T-cell (primary cell): ENCODE results near the gene ELL2. TPM values are rescaled to one million over a fixed set of nuclear protein-coding genes. Genes with fewer than 3 reads are reported as not detected.

Experiments
- ATAC-seq, 4 experiments: fragments of 200-7000 bp in 3 of 4; fragments of 150-1000 bp in 1 of 4; cut with Tn5 transposase; replicated peaks in 1 of 4; 1 replicate in 3 of 4; 2 replicates in 1 of 4; pipeline ENCODE4 v1.10.0; 2021; ENCODE audit warnings: moderate library complexity in 3 of 4, mild to moderate bottlenecking in 2 of 4, moderate number of reproducible peaks in 1 of 4
- CTCF ChIA-PET, 2 donors: fragments of 300-600 bp; sonication (Branson Sonifier 250); formaldehyde crosslinking; loops; one replicate each; lab custom pipeline; 2022; ENCODE audit warnings: antibody characterized with exemption in 2 of 2; lab: Charles Lee
- POLR2A ChIA-PET, 2 donors: fragments of 300-600 bp; sonication (Branson Sonifier 250); formaldehyde crosslinking; loops; one replicate each; lab custom pipeline; 2022; ENCODE audit warnings: antibody characterized with exemption in 2 of 2; lab: Charles Lee
- DNase-seq, 35 experiments: peaks; one replicate each; pipeline versions ENCODE4 v3.0.0 to v3.0.0-alpha.2; 2013 to 2023
- H3K27ac ChIP-seq: one replicate; pipeline ENCODE4 v1.5.1; 2013; ENCODE audit warnings: low read length
- H3K27me3 ChIP-seq, 2 experiments: replicated peaks in 1 of 2; 1 replicate in 1 of 2; 2 replicates in 1 of 2; pipeline versions ENCODE4 v1.6.1 to v1.7.0; 2013; ENCODE audit warnings: low read length in 1 of 2, mixed read lengths in 1 of 2; ENCODE audit not compliant: control insufficient read depth in 2 of 2, insufficient read depth in 2 of 2; ENCODE audit errors: extremely low read depth in 1 of 2
- H3K36me3 ChIP-seq, 2 donors: 1 replicate in 1 of 2; 2 replicates in 1 of 2; pipeline versions ENCODE4 v1.6.1 to v1.7.0; 2013; ENCODE audit warnings: low read length in 1 of 2; ENCODE audit not compliant: control insufficient read depth in 2 of 2, insufficient read depth in 1 of 2; ENCODE audit errors: extremely low read depth in 1 of 2
- H3K4me1 ChIP-seq, 2 experiments: 1 replicate in 1 of 2; 2 replicates in 1 of 2; pipeline versions ENCODE4 v1.6.1 to v1.7.0; 2013; ENCODE audit warnings: low read length in 2 of 2, mixed read lengths in 1 of 2; ENCODE audit not compliant: insufficient read depth in 2 of 2, control insufficient read depth in 1 of 2; ENCODE audit errors: extremely low read depth in 1 of 2
- H3K4me3 ChIP-seq, 2 donors: 1 replicate in 1 of 2; 2 replicates in 1 of 2; pipeline versions ENCODE4 v1.5.1 to v1.7.0; 2013; ENCODE audit warnings: mild to moderate bottlenecking in 2 of 2, low read length in 1 of 2, moderate library complexity in 1 of 2; ENCODE audit not compliant: control insufficient read depth in 1 of 2; ENCODE audit errors: extremely low read depth in 1 of 2
- H3K9me3 ChIP-seq: 2 replicates; pipeline ENCODE4 v1.7.0; 2013
- H3K27ac Mint-ChIP-seq, 2 donors: one replicate each; pipeline ENCODE4 v1.8.0; 2020 to 2021; ENCODE audit warnings: mild to moderate bottlenecking in 2 of 2, mixed read lengths in 2 of 2
- H3K27me3 Mint-ChIP-seq, 2 donors: one replicate each; pipeline ENCODE4 v1.8.0; 2021 to 2022; ENCODE audit warnings: mixed read lengths in 2 of 2
- H3K36me3 Mint-ChIP-seq: one replicate; pipeline ENCODE4 v1.8.0; 2021; ENCODE audit warnings: mixed read lengths
- H3K4me1 Mint-ChIP-seq, 3 donors: one replicate each; pipeline ENCODE4 v1.8.0; 2020 to 2022; ENCODE audit warnings: mixed read lengths in 3 of 3, mild to moderate bottlenecking in 1 of 3
- H3K4me3 Mint-ChIP-seq, 3 donors: one replicate each; pipeline ENCODE4 v1.8.0; 2020 to 2022; ENCODE audit warnings: mild to moderate bottlenecking in 3 of 3, mixed read lengths in 3 of 3, moderate library complexity in 3 of 3
- H3K9me3 Mint-ChIP-seq, 3 donors: one replicate each; pipeline ENCODE4 v1.8.0; 2020 to 2022; ENCODE audit warnings: mixed read lengths in 3 of 3
- WGBS: methylation state at CpG from one replicate; pipeline ENCODE4 v1.1.5; 2013; ENCODE audit warnings: missing lambda C conversion rate; ENCODE audit not compliant: insufficient coverage; 5-methylcytosine and 5-hydroxymethylcytosine counted together
- total RNA-seq, 35 experiments: library from RNA in 6 of 35; stranded (reverse) in 6 of 35; fragments of 120-200 nt in 1 of 35; gene quantifications; one replicate each; pipeline versions ENCODE4 v1.2.1 to v1.2.4 and lab custom pipeline; 2013 to 2026

Gene ELL2
- total RNA-seq, 5 donors from 2014 or later (not counting 1 experiment from before 2014, with no cell fraction given), result 10.3 to 57.8 (median 11.3) TPM

GRCh38 chr5:95878417-95879323, 83.0 kb downstream of the ELL2 start:
- no peak overlapping the region for H3K27ac ChIP-seq
- Mint-ChIP-seq H3K9me3 (no peaks in the 10 kb centered on the region), H3K36me3 (no peaks in the 10 kb centered on the region), H3K4me3 (no peak overlapping the region), H3K4me1 (no peaks in the 10 kb centered on the region), H3K27ac (no peak overlapping the region), H3K27me3 (peaks cover 0 to 5% of the 10 kb centered on the region in 2 donors)
- 82% methylated on average over 5 of the region's 8 CpGs for WGBS
- peaks cover 0 to 4% of the 10 kb centered on the region in 2 experiments for H3K27me3 ChIP-seq
- no peaks in the 10 kb centered on the region for H3K4me1 ChIP-seq
- POLR2A ChIA-PET, result interaction anchor here in 1 of 2 donors (0.6 kb wide), 1 partner anchor 185 kb away, joined by 3 read pairs; no protein-coding TSS in a partner anchor
- H3K4me3 ChIP-seq, result no peak overlapping the region
- DNase-seq, result no peak
- no peaks in the 10 kb centered on the region for H3K36me3 ChIP-seq
- CTCF ChIA-PET, result interaction anchor here (0.7 to 0.8 kb wide), 2 partner anchors 118 to 457 kb away, joined by 3 to 8 read pairs; no protein-coding TSS in a partner anchor
- no peaks in the 10 kb centered on the region for H3K9me3 ChIP-seq
- ATAC-seq, result no peak

GRCh38 chr5:95876782-95877181, 84.9 kb downstream of the ELL2 start:
- no peak for DNase-seq
- Mint-ChIP-seq H3K27me3 (peaks cover 0 to 5% of the 10 kb centered on the region in 2 donors), H3K4me3 (no peak overlapping the region), H3K36me3 (no peaks in the 10 kb centered on the region), H3K4me1 (no peaks in the 10 kb centered on the region), H3K9me3 (no peaks in the 10 kb centered on the region), H3K27ac (no peak overlapping the region)
- Histone ChIP-seq H3K9me3 (no peaks in the 10 kb centered on the region), H3K27ac (no peak overlapping the region), H3K4me1 (no peaks in the 10 kb centered on the region), H3K36me3 (no peaks in the 10 kb centered on the region), H3K27me3 (peaks cover 0 to 4% of the 10 kb centered on the region in 2 experiments), H3K4me3 (no peak overlapping the region)
- WGBS, result 92% methylated on average over 1 of the region's 2 CpGs
- CTCF ChIA-PET, result no interaction called here
- POLR2A ChIA-PET, result no interaction called here
- ATAC-seq, result no peak

- DNase-seq, result no peak
- Histone ChIP-seq H3K4me3 (no peak overlapping the region), H3K36me3 (no peaks in the 10 kb centered on the region), H3K27ac (no peak overlapping the region), H3K9me3 (no peaks in the 10 kb centered on the region), H3K4me1 (peaks cover 12 to 16% of the 10 kb centered on the region in 2 experiments), H3K27me3 (no peaks in the 10 kb centered on the region)
- Mint-ChIP-seq H3K36me3 (no peaks in the 10 kb centered on the region), H3K27me3 (no peaks in the 10 kb centered on the region), H3K4me1 (peaks cover 19 to 22% (median 19%) of the 10 kb centered on the region in 3 donors), H3K27ac (no peak overlapping the region), H3K9me3 (no peaks in the 10 kb centered on the region), H3K4me3 (no peak overlapping the region)
- no peak for ATAC-seq
- WGBS, result 83% methylated on average over 3 of the region's 3 CpGs
- ChIA-PET POLR2A (no interaction called here), CTCF (interaction anchor here (0.5 to 1.2 kb wide), 5 partner anchors 8 to 66 kb away, joined by 3 to 6 read pairs (median 3); no protein-coding TSS in a partner anchor)
Measured at GRCh38 chr5:95874246-95874645, 87.4 kb downstream of the ELL2 start.

GRCh38 chr5:95873351-95873750, 88.3 kb downstream of the ELL2 start:
- no peaks in the 10 kb centered on the region for H3K36me3 Mint-ChIP-seq
- Histone ChIP-seq H3K9me3 (no peaks in the 10 kb centered on the region), H3K36me3 (no peaks in the 10 kb centered on the region), H3K4me1 (peaks cover 21 to 22% of the 10 kb centered on the region in 2 experiments), H3K27ac (no peak overlapping the region), H3K4me3 (no peak overlapping the region), H3K27me3 (no peaks in the 10 kb centered on the region)
- H3K27ac Mint-ChIP-seq, result no peak overlapping the region
- H3K4me1 Mint-ChIP-seq, result peaks cover 28 to 31% (median 28%) of the 10 kb centered on the region in 3 donors
- no peak overlapping the region for H3K4me3 Mint-ChIP-seq
- no peak for DNase-seq
- no CpG with 5 or more reads among the region's 4 CpGs for WGBS
- H3K9me3 Mint-ChIP-seq, result no peaks in the 10 kb centered on the region
- ChIA-PET POLR2A (interaction anchor here in 1 of 2 donors (0.6 kb wide), 1 partner anchor 70 kb away, joined by 7 read pairs; no protein-coding TSS in a partner anchor), CTCF (no interaction called here)
- no peak for ATAC-seq
- no peaks in the 10 kb centered on the region for H3K27me3 Mint-ChIP-seq

- ChIA-PET POLR2A (interaction anchor here in 1 of 2 donors (0.6 kb wide), 2 partner anchors 61 to 71 kb away, joined by 3 to 7 read pairs; no protein-coding TSS in a partner anchor), CTCF (interaction anchor here in 1 of 2 donors (0.6 kb wide), 1 partner anchor 29 kb away, joined by 3 read pairs; no protein-coding TSS in a partner anchor)
- Mint-ChIP-seq H3K27ac (no peak overlapping the region), H3K27me3 (no peaks in the 10 kb centered on the region), H3K9me3 (no peaks in the 10 kb centered on the region), H3K36me3 (no peaks in the 10 kb centered on the region), H3K4me3 (no peak overlapping the region), H3K4me1 (peaks cover 30 to 32% (median 31%) of the 10 kb centered on the region in 3 donors)
- ATAC-seq (no peak), DNase-seq (no peak)
- Histone ChIP-seq H3K4me1 (peaks cover 21 to 22% of the 10 kb centered on the region in 2 experiments), H3K9me3 (no peaks in the 10 kb centered on the region), H3K36me3 (no peaks in the 10 kb centered on the region), H3K4me3 (no peak overlapping the region), H3K27ac (no peak overlapping the region), H3K27me3 (no peaks in the 10 kb centered on the region)
- 93% methylated on average over 2 of the region's 6 CpGs for WGBS
Measured at GRCh38 chr5:95872346-95873268, 89.0 kb downstream of the ELL2 start.
